ENCODE measurements around the gene MOCS1.

MOCS1 gene

DNA sequence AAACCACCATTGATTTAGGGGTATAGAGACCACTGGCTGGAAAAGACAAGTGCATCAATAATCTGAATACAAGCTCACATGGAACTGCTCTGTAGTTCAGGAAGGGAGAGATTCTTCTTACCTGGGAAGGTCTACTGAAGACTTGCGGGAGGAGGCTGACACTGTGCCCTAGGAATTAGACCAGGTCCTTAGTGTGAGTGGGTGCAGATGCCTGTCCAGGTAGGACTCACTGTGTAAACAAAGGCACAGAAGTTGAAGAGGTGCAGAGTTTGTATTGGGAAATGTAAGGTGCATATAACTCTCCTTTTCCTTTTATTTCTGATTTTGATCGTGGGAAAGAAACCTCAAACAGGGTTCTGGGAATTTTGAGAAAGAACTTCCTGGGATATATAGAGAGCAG lies 75.2 kb downstream of the MOCS1 start:
- no peak overlapping the region for H3K27ac ChIP-seq
- ChIA-PET CTCF (no interaction called here), POLR2A (ENCODE audit: low non-redundant PET) (no interaction called here)
- TF ChIP-seq, protein P1, sequence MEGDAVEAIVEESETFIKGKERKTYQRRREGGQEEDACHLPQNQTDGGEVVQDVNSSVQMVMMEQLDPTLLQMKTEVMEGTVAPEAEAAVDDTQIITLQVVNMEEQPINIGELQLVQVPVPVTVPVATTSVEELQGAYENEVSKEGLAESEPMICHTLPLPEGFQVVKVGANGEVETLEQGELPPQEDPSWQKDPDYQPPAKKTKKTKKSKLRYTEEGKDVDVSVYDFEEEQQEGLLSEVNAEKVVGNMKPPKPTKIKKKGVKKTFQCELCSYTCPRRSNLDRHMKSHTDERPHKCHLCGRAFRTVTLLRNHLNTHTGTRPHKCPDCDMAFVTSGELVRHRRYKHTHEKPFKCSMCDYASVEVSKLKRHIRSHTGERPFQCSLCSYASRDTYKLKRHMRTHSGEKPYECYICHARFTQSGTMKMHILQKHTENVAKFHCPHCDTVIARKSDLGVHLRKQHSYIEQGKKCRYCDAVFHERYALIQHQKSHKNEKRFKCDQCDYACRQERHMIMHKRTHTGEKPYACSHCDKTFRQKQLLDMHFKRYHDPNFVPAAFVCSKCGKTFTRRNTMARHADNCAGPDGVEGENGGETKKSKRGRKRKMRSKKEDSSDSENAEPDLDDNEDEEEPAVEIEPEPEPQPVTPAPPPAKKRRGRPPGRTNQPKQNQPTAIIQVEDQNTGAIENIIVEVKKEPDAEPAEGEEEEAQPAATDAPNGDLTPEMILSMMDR (conservative IDR thresholded peaks at IDR 0.05; ENCODE audit: low read depth) = no peak
- DNase-seq (ENCODE audit: low spot score) = no peak

DNA sequence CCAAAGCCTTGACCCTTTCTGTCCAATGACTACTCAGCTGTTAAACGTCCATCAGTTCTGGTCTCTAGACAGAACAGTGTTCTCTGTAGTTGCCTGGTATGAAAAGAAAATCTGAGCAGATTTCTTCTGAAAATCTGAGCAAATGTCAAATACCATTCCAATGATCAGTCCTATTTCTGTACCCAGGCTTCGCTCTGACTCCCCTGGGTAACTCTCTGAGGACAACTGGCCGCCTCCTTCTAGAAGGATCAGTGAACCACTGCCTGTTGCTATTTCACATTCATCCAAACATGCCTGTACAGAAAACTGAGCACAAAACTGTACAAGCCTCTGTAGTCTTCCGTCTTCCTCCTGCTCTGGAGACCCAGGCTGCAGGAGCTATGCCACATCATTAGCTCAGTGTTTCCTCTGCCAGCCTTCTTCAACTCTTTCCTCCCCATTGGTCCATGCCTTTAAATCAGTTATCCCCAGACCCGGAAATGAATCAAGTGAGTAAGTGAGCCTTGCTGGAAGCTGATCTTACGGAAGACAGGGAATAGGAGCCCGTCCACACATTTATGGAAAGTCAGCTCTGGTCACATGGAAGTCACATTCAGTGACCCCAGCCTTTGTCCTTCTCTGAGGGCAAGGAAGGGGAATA lies 78.8 kb downstream of the MOCS1 start:
- TF ChIP-seq, protein P1 (conservative IDR thresholded peaks at IDR 0.05; ENCODE audit: low read depth) = no peak
- no peak overlapping the region for H3K27ac ChIP-seq
- ChIA-PET CTCF (interaction anchor here (0.6 to 1.3 kb wide), 3 partner anchors 12 to 123 kb away, joined by 3 to 4 read pairs (median 3); no protein-coding TSS in a partner anchor), POLR2A (ENCODE audit: low non-redundant PET) (no interaction called here)
- DNase-seq (ENCODE audit: low spot score) = no peak
